Keratinocyte (primary cell): ENCODE data around the gene ERGIC1. TPM values are rescaled to one million over a fixed set of nuclear protein-coding genes. Genes with fewer than 3 reads are reported as not detected.
A peak's percentile ranks its signal among the peaks of the same experiment; 100 is the strongest.

ENCODE experiments used
- DNase-seq: peaks from one replicate; pipeline ENCODE4 v3.0.0-alpha.2; 2011; ENCODE audit warnings: low read depth, missing footprints, low spot score
- FAIRE-seq: peaks from 2 replicates; lab custom pipeline; 2011; peaks lifted over from hg19 to GRCh38; lab: Jason Lieb, UNC
- H2AFZ ChIP-seq: 2 replicates; pipeline ENCODE4 v1.6.0; 2012; ENCODE audit warnings: low read length, control low read depth, inconsistent platforms; ENCODE audit not compliant: control insufficient read depth
- H3K27ac ChIP-seq: 2 replicates; pipeline ENCODE4 v1.5.1; 2011; ENCODE audit warnings: low read length; ENCODE audit not compliant: control insufficient read depth, insufficient read depth
- H3K27me3 ChIP-seq: 3 replicates; pipeline ENCODE4 v1.6.0; 2011; ENCODE audit warnings: low read length; ENCODE audit not compliant: control insufficient read depth, insufficient read depth; ENCODE audit errors: extremely low read depth
- H3K36me3 ChIP-seq, 2 experiments: 2 replicates in 1 of 2; 3 replicates in 1 of 2; pipeline ENCODE4 v1.5.1; 2011; ENCODE audit warnings: low read length in 2 of 2, mild to moderate bottlenecking in 1 of 2; ENCODE audit not compliant: control insufficient read depth in 2 of 2, insufficient read depth in 2 of 2; ENCODE audit errors: extremely low read depth in 1 of 2
- H3K4me1 ChIP-seq: 3 replicates; pipeline ENCODE4 v1.5.1; 2011; ENCODE audit warnings: low read length; ENCODE audit not compliant: control insufficient read depth, insufficient read depth; ENCODE audit errors: extremely low read depth
- H3K4me2 ChIP-seq: 3 replicates; pipeline ENCODE4 v1.6.0; 2011; ENCODE audit warnings: low read depth, low read length; ENCODE audit not compliant: control insufficient read depth, insufficient read depth; ENCODE audit errors: extremely low read depth
- H3K4me3 ChIP-seq, 3 experiments: fragments of 200-600 bp in 1 of 3; sonication (generic) in 1 of 3; 2 replicates in 2 of 3; 3 replicates in 1 of 3; pipeline ENCODE4 v1.5.1; 2011 to 2016; ENCODE audit warnings: low read length in 3 of 3, mild to moderate bottlenecking in 3 of 3, control low read depth in 2 of 3, inconsistent platforms in 1 of 3, low read depth in 1 of 3, mixed read lengths in 1 of 3, mixed run types in 1 of 3, moderate library complexity in 1 of 3; ENCODE audit not compliant: control insufficient read depth in 2 of 3, insufficient read depth in 2 of 3; ENCODE audit errors: extremely low read depth in 1 of 3
- H3K79me2 ChIP-seq: 2 replicates; pipeline ENCODE4 v1.6.0; 2012; ENCODE audit warnings: low read length; ENCODE audit not compliant: control insufficient read depth, insufficient read depth
- H3K9ac ChIP-seq: 3 replicates; pipeline ENCODE4 v1.6.0; 2011; ENCODE audit warnings: low read length; ENCODE audit not compliant: control insufficient read depth, insufficient read depth; ENCODE audit errors: extremely low read depth
- H3K9me1 ChIP-seq: 3 replicates; pipeline ENCODE4 v1.6.0; 2011; ENCODE audit warnings: low read length; ENCODE audit not compliant: control insufficient read depth, insufficient read depth; ENCODE audit errors: extremely low read depth
- H3K9me3 ChIP-seq: 2 replicates; pipeline ENCODE4 v1.5.1; 2012; ENCODE audit warnings: low read depth, low read length; ENCODE audit not compliant: control insufficient read depth
- H4K20me1 ChIP-seq: 3 replicates; pipeline ENCODE4 v1.6.0; 2011; ENCODE audit warnings: low read length; ENCODE audit not compliant: control insufficient read depth, insufficient read depth; ENCODE audit errors: extremely low read depth
- CTCF ChIP-seq, 3 experiments: IDR thresholded peaks in 1 of 3; conservative IDR thresholded peaks in 1 of 3; optimal IDR thresholded peaks in 1 of 3; 2 replicates in 2 of 3; 3 replicates in 1 of 3; pipeline versions ENCODE3 to v1.5.1; 2011; ENCODE audit warnings: low read length in 3 of 3, mild to moderate bottlenecking in 3 of 3, moderate library complexity in 2 of 3, control low read depth in 1 of 3, inconsistent platforms in 1 of 3; ENCODE audit not compliant: insufficient read depth in 2 of 3; ENCODE audit errors: extremely low read depth in 1 of 3
- EZH2 ChIP-seq: IDR thresholded peaks from one replicate; pipeline ENCODE4 v1.6.1; 2012; ENCODE audit warnings: inconsistent platforms, mild to moderate bottlenecking, low read length, moderate library complexity
- dilution Hi-C: fragments of 300-500 bp; cut with MboI; formaldehyde crosslinking; loops from one replicate; pipeline ENCODE4 v1.7.0; 2020; ENCODE audit warnings: low sequenced_read_pairs; ENCODE audit not compliant: extremely low pct_ligation_motif_present
- polyA plus RNA-seq, 5 experiments: library from polyadenylated mRNA; depleted of rRNA in 3 of 5; stranded (reverse) in 3 of 5; stranded (forward) in 1 of 5; unstranded in 1 of 5; fragments of >200 nt; gene quantifications; 1 replicate in 1 of 5; 2 replicates in 3 of 5; 3 replicates in 1 of 5; pipeline versions ENCODE4 v1.2.1 to v1.2.3, GENCODE V29; 2011 to 2012; ENCODE audit warnings: missing spikeins in 2 of 5, low read depth in 1 of 5, low replicate concordance in 1 of 5

The ERGIC1 gene
- polyA plus RNA-seq, 1 donor (not counting 4 experiments of a cell fraction or from before 2014, with no cell fraction given), result 93.4 TPM

- FAIRE-seq, result peak; percentile 93
- H3K4me1 ChIP-seq, result peaks cover 35% of the 10 kb centered on the region
- dilution Hi-C loops, result no loop called here
- H2AFZ ChIP-seq, result peak overlapping the region; percentile 60
- H3K27me3 ChIP-seq, result no peaks in the 10 kb centered on the region
- TF ChIP-seq CTCF (optimal IDR thresholded peaks at IDR 0.05 in 1 of 3, IDR thresholded peaks at IDR 0.05 in 1 of 3, conservative IDR thresholded peaks at IDR 0.05 in 1 of 3; ENCODE audit: extremely low read depth in 1 of 3, insufficient read depth in 2 of 3, low read length in 3 of 3) (no peak), EZH2 (no peak)
- H3K9ac ChIP-seq, result peak overlapping the region; percentile 52
- no peaks in the 10 kb centered on the region for H3K36me3 ChIP-seq
- H3K4me3 ChIP-seq, result no peak overlapping the region
- H3K79me2 ChIP-seq, result no peaks in the 10 kb centered on the region
- H3K9me3 ChIP-seq, result peaks cover 1% of the 10 kb centered on the region
- peak overlapping the region; percentile 34 for H3K4me2 ChIP-seq
- peak overlapping the region; percentile 69 for H3K27ac ChIP-seq
- peak; percentile 91 for DNase-seq
- no peaks in the 10 kb centered on the region for H3K9me1 ChIP-seq
- no peaks in the 10 kb centered on the region for H4K20me1 ChIP-seq
These were observed 13.8 kb upstream of the ERGIC1 start for GRCh38 chr5:172820046-172820767.

GRCh38 chr5:172821340-172821985 lies 12.6 kb upstream of the ERGIC1 start:
- FAIRE-seq (no peak), DNase-seq (no peak)
- Histone ChIP-seq H3K9me1 (no peaks in the 10 kb centered on the region), H2AFZ (no peak overlapping the region), H3K4me1 (peaks cover 31% of the 10 kb centered on the region), H4K20me1 (no peaks in the 10 kb centered on the region), H3K79me2 (no peaks in the 10 kb centered on the region), H3K4me3 (no peak overlapping the region), H3K9ac (no peak overlapping the region), H3K9me3 (peaks cover 8% of the 10 kb centered on the region), H3K27ac (no peak overlapping the region), H3K36me3 (no peaks in the 10 kb centered on the region), H3K4me2 (no peak overlapping the region), H3K27me3 (no peaks in the 10 kb centered on the region)
- dilution Hi-C loops, result no loop called here
- TF ChIP-seq CTCF (optimal IDR thresholded peaks at IDR 0.05 in 1 of 3, IDR thresholded peaks at IDR 0.05 in 1 of 3, conservative IDR thresholded peaks at IDR 0.05 in 1 of 3; ENCODE audit: extremely low read depth in 1 of 3, insufficient read depth in 2 of 3, low read length in 3 of 3), result no peak
- TF ChIP-seq EZH2, result no peak
